ENCODE measurements around the gene CPLX3. TPM values are rescaled to one million over a fixed set of nuclear protein-coding genes. Genes with fewer than 3 reads are reported as not detected.

CPLX3 gene
- polyA plus RNA-seq, 1 experiment = not detected

DNA sequence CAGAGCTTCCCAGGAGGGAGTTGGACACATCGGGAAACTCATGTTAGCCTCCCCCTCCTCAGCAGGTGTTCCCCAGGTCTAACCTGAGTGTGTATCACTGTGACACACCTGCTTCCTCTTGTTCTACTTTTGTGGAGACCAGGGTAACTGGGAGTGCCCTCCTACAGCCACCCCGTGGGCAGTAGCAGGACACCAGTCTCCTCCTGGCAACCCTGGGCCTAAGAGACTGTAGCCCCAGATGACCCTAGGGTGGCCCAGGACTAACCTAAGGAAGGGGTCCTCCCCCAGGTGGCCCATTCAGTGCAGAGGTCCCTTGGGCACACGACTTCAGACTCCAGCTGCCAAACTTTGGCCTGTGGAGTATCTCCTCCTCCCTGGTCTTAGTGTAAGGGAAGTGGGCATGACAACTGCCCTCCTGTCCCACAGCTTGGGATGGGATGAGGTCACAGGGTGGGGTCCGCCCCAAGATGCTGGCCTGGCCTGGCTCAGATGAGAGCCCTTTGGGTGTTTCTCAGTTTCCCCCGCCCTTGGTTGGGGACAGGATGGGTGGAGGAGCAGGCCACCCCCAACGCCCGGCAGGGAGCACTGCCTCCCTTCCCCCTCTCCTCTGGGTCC, 39.8 kb upstream of the CPLX3 start:
- TF ChIP-seq CTCF (IDR thresholded peaks at IDR 0.05; ENCODE audit: low read depth, low read length) = no peak
- Histone ChIP-seq H3K27me3 (ENCODE audit: control insufficient read depth, insufficient read depth, low read length) (no peaks in the 10 kb centered on the region), H3K4me3 (ENCODE audit: low read depth, low read length) (no peak overlapping the region), H3K27ac (ENCODE audit: low read depth, low read length) (no peak overlapping the region), H3K9me3 (ENCODE audit: control insufficient read depth, insufficient read depth, low read length) (no peaks in the 10 kb centered on the region)
- ChIA-PET CTCF (interaction anchor here (0.6 to 2.7 kb wide), 11 partner anchors 9 to 435 kb away, joined by 3 to 16 read pairs (median 4); no protein-coding TSS in a partner anchor), POLR2A (interaction anchor here (0.6 kb wide), 1 partner anchor 72 kb away, joined by 7 read pairs; no protein-coding TSS in a partner anchor)
- DNase-seq (ENCODE audit: low read depth, low spot score) = no peak

DNA sequence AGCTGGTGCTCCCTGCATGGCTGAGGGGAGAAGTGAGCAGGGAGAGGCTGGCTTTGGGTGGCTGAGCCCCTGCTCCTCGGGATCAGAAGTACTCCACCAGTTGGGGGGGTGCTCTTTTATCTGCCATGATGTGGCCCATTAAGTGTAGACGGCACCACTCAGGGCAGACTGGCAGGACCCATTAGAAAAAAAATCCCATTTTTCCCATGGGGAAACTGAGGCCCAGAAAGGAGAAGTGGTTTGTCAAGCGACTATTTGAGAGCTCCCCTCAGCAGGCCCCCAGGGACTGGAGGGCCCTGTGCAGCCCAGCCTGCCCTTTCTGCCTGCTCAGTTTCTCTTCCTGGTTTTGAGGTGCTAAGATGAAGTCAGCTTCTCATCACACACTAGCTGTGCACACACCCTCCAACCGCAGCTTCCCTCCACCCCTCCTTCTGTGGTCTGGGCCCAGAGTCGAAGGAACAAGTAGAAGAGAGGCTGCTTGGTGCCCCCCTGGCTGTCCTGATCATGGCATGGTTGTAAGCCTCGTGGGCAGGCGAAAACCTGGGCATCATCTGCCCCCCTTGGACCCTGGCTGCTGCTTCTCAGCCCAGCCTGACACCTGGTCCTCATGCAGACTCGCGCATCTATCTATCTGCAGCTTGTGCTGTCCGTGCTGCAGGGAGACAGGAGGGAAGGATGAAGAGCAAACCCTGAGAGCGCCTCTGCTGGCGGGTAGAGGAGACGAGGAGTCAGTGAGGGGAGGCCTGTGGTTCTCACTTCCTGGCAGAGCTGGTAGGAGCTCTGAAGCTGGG, 39.0 kb upstream of the CPLX3 start:
- POLR2A ChIA-PET = interaction anchor here (0.6 kb wide), 1 partner anchor 71 kb away, joined by 7 read pairs; no protein-coding TSS in a partner anchor
- H3K27ac ChIP-seq (ENCODE audit: low read depth, low read length) = peak overlapping the region; percentile 47
- CTCF ChIA-PET = interaction anchor here (0.6 to 2.7 kb wide), 13 partner anchors 9 to 436 kb away, joined by 3 to 16 read pairs (median 4); no protein-coding TSS in a partner anchor
- H3K9me3 ChIP-seq (ENCODE audit: control insufficient read depth, insufficient read depth, low read length) = no peaks in the 10 kb centered on the region
- DNase-seq (ENCODE audit: low read depth, low spot score) = peak; percentile 37
- no peak overlapping the region for H3K4me3 ChIP-seq (ENCODE audit: low read depth, low read length)
- H3K27me3 ChIP-seq (ENCODE audit: control insufficient read depth, insufficient read depth, low read length) = no peaks in the 10 kb centered on the region
- TF ChIP-seq CTCF (IDR thresholded peaks at IDR 0.05; ENCODE audit: low read depth, low read length) = peak; percentile 71

DNA sequence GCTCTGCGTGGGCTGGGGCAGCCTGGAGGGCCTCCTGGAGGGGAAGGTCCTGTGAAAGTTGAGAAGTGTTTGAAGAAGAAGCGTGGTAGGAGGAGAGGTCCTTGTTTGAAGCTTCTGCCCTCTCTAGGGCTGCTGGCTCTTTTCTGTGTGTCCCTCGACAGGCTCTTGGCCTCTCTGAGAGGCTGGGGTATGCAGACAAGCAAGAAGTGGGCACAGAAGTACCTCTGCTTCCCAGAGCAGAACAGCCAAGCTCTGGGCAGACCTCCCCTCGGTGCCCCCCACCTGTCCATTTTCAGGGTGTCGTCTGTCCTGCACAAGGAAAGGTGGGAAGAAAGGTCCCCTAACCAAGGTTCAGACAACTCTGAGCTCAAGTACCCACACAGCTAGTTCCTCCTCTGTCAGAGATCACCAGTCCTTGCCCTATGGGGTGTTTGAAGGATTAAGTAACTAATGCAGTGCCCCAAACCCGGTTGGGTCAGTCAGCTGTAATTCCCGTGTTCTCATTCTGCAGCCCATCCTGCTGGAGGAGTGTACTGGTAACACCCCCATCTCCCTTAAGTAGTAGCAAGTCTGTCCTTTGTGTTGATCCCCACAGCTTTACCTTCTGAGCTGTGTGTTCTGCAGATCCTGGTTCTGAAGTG, 38.3 kb upstream of the CPLX3 start:
- CTCF ChIA-PET = interaction anchor here (0.6 to 2.7 kb wide), 11 partner anchors 8 to 155 kb away, joined by 3 to 16 read pairs (median 4); no protein-coding TSS in a partner anchor
- Histone ChIP-seq H3K4me3 (ENCODE audit: low read depth, low read length) (no peak overlapping the region), H3K27ac (ENCODE audit: low read depth, low read length) (no peak overlapping the region), H3K9me3 (ENCODE audit: control insufficient read depth, insufficient read depth, low read length) (no peaks in the 10 kb centered on the region), H3K27me3 (ENCODE audit: control insufficient read depth, insufficient read depth, low read length) (no peaks in the 10 kb centered on the region)
- no peak for TF ChIP-seq CTCF (IDR thresholded peaks at IDR 0.05; ENCODE audit: low read depth, low read length)
- POLR2A ChIA-PET = no interaction called here
- no peak for DNase-seq (ENCODE audit: low read depth, low spot score)

DNA sequence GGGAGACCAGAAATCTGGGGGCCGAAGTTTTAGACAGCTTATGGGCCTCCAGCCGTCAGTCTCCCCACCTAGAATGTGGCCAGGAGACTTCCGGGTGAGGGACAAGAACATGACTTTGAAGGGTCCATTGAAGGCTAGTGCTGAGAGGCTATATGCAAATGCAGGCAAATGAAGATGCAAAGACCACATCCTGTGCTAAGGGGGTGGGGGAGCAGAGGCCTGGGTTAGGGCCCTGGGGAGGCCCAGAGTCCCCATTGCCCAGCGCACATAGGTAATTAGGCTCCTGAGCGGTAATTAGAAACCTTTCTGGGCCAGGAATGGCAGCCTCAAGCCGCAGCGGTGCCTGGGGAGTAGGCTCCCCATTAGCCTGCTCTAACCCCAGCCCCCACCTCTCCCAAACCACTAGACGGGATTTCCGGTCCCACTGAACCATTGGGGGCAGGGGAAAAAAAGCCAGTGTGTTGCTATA, 37.7 kb upstream of the CPLX3 start:
- POLR2A ChIA-PET = no interaction called here
- TF ChIP-seq CTCF (IDR thresholded peaks at IDR 0.05; ENCODE audit: low read depth, low read length) = no peak
- CTCF ChIA-PET = interaction anchor here (0.7 to 2.7 kb wide), 4 partner anchors 8 to 20 kb away, joined by 3 to 16 read pairs (median 13); no protein-coding TSS in a partner anchor

More for the DNA sequence above, 37.7 kb upstream of the CPLX3 start:
- H3K27ac ChIP-seq (ENCODE audit: low read depth, low read length) = no peak overlapping the region
- DNase-seq (ENCODE audit: low read depth, low spot score) = no peak
- no peak overlapping the region for H3K4me3 ChIP-seq (ENCODE audit: low read depth, low read length)
- no peaks in the 10 kb centered on the region for H3K27me3 ChIP-seq (ENCODE audit: control insufficient read depth, insufficient read depth, low read length)
- no peaks in the 10 kb centered on the region for H3K9me3 ChIP-seq (ENCODE audit: control insufficient read depth, insufficient read depth, low read length)

All from AG04450 (cell line).